ENCODE results near the gene NKX2-8. TPM values are rescaled to one million over a fixed set of nuclear protein-coding genes. Genes with fewer than 3 reads are reported as not detected.

NKX2-8 gene
- total and polyA plus RNA-seq, 2 of the 13 experiments (the other 11 are each of a cell fraction or from before 2014, with no cell fraction given) = not detected

GRCh38 chr14:36604757-36605505, 22.5 kb upstream of the NKX2-8 start (continued):
- no peak for TF ChIP-seq SRSF1 (optimal IDR thresholded peaks at IDR 0.05; ENCODE audit: low read depth, low read length)
- TF ChIP-seq YEATS4 (CRISPR knock-in tag; IDR thresholded peaks at IDR 0.05; ENCODE audit: borderline replicate concordance) = peak; percentile 52; the same call in 1 of the 2 replicates
- no peak for TF ChIP-seq FOXA1 (IDR thresholded peaks at IDR 0.05)
- 0 out of 2 replicates have a peak, but pooled peaks have one; percentile 31 for TF ChIP-seq FOXA1 (CRISPR knock-in tag; IDR thresholded peaks at IDR 0.05)
- peak; percentile 44; the same call in 1 of the 2 replicates for TF ChIP-seq PITX1 (CRISPR knock-in tag; IDR thresholded peaks at IDR 0.05)
- TF ChIP-seq HMGXB3 (CRISPR knock-in tag; IDR thresholded peaks at IDR 0.05; ENCODE audit: borderline replicate concordance) = 0 out of 2 replicates have a peak, but pooled peaks have one; percentile 68
- TF ChIP-seq RARG (CRISPR knock-in tag; IDR thresholded peaks at IDR 0.05; ENCODE audit: low read depth) = no peak
- TF ChIP-seq CREM (IDR thresholded peaks at IDR 0.05) = 0 out of 2 replicates have a peak, but pooled peaks have one; percentile 3
- no peak for TF ChIP-seq CREM (CRISPR knock-in tag; IDR thresholded peaks at IDR 0.05)
- TF ChIP-seq CC2D1A (CRISPR knock-in tag; IDR thresholded peaks at IDR 0.05) = 0 out of 2 replicates have a peak, but pooled peaks have one; percentile 66
- TF ChIP-seq MIER3 (CRISPR knock-in tag; IDR thresholded peaks at IDR 0.05; ENCODE audit: borderline replicate concordance) = peak; percentile 57; the same call in 1 of the 2 replicates
- TF ChIP-seq ZNF383 (CRISPR knock-in tag; IDR thresholded peaks at IDR 0.05; ENCODE audit: borderline replicate concordance) = no peak
- no peak for TF ChIP-seq GATA4 (IDR thresholded peaks at IDR 0.05; ENCODE audit: borderline replicate concordance, low read depth)
- peak; percentile 59; the same call in 1 of the 2 replicates for TF ChIP-seq ZNF232 (CRISPR knock-in tag; IDR thresholded peaks at IDR 0.05; ENCODE audit: borderline replicate concordance)
- peak; percentile 52 for TF ChIP-seq ZNF883 (CRISPR knock-in tag; IDR thresholded peaks at IDR 0.05; ENCODE audit: not compliant biosample characterization)
- peak; percentile 74; the same call in 1 of the 2 replicates for TF ChIP-seq HOMEZ (CRISPR knock-in tag; IDR thresholded peaks at IDR 0.05; ENCODE audit: low read depth)
- TF ChIP-seq ZNF777 (CRISPR knock-in tag; IDR thresholded peaks at IDR 0.05) = peak; percentile 43; the same call in 1 of the 2 replicates
- TF ChIP-seq TFAP4 (IDR thresholded peaks at IDR 0.05; ENCODE audit: borderline replicate concordance, low read depth) = peak; percentile 40; the same call in 1 of the 2 replicates
- 0 out of 2 replicates have a peak, but pooled peaks have one; percentile 29 for TF ChIP-seq ZBED4 (CRISPR knock-in tag; IDR thresholded peaks at IDR 0.05; ENCODE audit: borderline replicate concordance)
